WTC11 (cell line): ENCODE measurements around the gene ASB4. TPM values are rescaled to one million over a fixed set of nuclear protein-coding genes. Genes with fewer than 3 reads are reported as not detected.

ENCODE experiments used
- total RNA-seq: library from RNA; stranded (reverse); gene quantifications from 3 replicates; pipeline ENCODE4 v1.2.3, GENCODE V29; 2021

Gene ASB4
- total RNA-seq, 1 experiment from 2014 or later = not detected

Other genes starting within 250 kb of the ASB4 start
- gene PON1, start 161.4 kb upstream of the ASB4 start, total RNA-seq = 0.25 to 0.26 TPM in 2 of 3 replicates, not detected in the other
- 0.37 to 0.62 TPM (median 0.42 TPM) in 3 replicates for gene PON3, start 89.6 kb upstream of the ASB4 start, total RNA-seq
- 21.4 to 24.1 TPM (median 23.3 TPM) in 3 replicates for gene PON2, start 50.9 kb upstream of the ASB4 start, total RNA-seq
- gene PDK4, start 110.6 kb downstream of the ASB4 start, total RNA-seq = 0.21 to 0.46 TPM (median 0.31 TPM) in 3 replicates